NCI-H2196 treated with DMSO at 0.1 percent for 48 hours (cell line): ENCODE measurements around the gene STXBP5L.
"Not testable (repeated sequence)": the region's sequence is repeated elsewhere in the genome, so short reads cannot be mapped to it uniquely, and the experiment has no call there.

ENCODE experiments used
- DNase-seq: peaks from one replicate; lab custom pipeline; 2025; ENCODE audit not compliant: unreplicated experiment; lab: John Stamatoyannopoulos, UW

The STXBP5L gene

DNA sequence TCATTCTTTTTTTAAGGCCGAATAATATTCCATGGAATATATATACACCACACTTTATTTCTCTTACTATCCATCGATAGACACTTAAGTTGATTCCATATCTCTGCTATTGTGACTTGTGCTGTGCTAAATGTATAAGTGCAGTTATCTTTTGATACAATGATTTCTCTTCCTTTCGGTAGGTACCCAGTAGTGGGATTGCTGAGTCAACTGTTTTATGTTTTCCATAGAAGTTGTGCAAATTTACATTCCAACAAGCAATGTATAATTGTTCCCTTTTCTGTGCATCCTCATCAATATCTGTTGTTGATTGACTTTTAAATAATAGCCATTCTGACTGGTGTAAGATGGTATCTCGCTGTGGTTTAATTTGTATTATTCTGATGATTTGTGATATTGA is 81.0 kb downstream of the STXBP5L start:
- DNase-seq, result no peak

GRCh38 chr3:121018917-121019321 is 110.9 kb downstream of the STXBP5L start:
- DNase-seq, result no peak

DNA sequence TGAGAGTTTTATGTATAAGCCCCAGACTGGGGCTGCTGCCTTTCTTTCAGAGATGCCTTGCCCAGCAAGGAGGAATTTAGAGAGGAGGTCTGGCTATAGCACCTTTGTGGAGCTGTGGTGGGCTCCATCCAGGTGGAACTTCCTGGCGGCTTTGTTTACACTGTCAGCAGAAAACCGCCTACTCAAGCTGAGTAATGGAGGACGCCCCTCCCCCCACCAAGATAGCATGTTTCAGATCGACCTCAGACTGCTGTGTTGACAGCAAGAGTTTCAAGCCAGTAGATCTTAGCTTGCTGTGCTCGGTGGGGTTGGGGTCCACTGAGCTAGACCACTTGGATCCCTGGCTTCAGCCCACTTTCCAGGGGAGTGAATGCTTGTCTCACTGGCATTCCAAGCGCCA is 155.6 kb downstream of the STXBP5L start:
- no peak for DNase-seq

DNA sequence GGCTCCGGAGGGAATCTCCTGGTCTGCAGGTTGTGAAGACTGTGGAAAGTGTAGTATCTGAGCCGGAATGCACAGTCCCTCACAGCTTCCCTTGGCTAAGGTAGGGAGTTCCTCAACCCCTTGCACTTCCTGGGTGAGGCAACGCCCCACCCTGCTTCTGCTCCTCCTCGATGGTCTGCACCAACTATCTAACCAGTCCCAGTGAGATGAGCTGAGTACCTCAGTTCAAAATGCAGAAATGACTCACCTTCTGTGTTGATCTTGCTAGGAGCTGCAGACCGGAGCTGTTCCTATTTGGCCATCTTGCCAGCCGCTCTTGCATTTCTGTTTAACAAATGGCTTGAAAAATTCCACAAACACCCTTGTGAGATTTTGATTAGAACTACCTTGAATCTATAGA is 156.1 kb downstream of the STXBP5L start:
- no peak for DNase-seq

DNA sequence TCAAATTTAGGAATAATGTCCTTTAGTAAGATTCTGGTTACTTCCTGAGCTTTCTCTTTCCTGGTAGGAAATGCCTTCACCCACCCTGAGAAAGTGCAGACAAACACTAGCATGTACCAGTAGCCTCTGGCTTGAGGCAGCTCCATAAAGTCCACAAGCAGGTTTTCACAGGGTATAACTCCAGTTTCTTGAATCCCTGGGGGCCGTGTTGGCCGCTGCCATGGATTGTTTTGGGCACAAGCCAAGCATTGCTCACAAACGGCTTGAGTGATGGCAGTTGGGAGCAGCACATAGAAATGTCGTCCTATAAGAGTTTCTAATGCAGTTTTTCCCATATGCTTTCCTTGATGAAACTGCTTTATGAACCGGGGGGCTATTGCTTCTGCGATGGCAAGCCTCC is 164.1 kb downstream of the STXBP5L start:
- no peak for DNase-seq

- no peak for DNase-seq
Observed at GRCh38 chr3:121073011-121073410, 165.0 kb downstream of the STXBP5L start.

- DNase-seq, result no peak
Observed at GRCh38 chr3:121075191-121075590, 167.2 kb downstream of the STXBP5L start.

- not testable (repeated sequence) for DNase-seq
Observed at GRCh38 chr3:121078378-121079101, 170.5 kb downstream of the STXBP5L start.

DNA sequence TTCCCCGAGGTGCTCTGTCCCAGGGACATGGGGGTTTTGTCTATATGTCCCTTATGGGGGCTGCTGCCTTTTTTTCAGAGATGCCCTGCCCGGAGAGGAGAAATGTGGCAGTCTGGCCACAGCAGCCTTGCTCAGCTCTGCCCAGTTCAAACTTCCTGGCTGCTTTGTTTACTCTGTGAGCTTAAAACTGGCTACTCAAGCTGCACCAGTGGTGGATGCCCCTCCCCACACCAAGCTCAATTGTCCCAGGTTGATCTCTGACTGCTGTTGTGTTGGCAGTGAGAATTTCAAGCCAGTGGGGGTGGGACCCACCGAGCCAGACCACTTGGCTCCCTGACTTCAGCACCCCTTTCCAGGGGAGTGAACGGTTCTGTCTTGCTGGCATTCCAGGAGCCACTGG is 188.9 kb downstream of the STXBP5L start:
- no peak for DNase-seq

DNA sequence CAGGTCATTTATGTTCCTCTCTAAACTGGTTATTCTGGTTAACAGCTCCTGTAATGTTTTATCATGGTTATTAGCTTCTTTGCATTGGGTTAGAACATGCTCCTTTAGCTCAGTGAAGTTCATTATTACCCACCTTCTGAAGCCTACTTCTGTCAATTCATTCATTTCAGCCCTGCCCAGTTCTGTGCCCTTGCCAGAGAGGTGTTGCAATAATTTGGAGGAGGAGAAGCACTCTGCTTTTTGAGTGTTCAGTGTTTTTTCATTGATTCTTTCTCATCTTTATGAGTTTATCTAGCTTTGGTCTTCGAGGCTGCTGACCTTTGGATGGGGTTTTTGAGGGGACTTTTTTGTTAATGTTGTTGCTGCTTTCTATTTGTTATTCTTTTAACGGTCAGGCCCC is 203.1 kb downstream of the STXBP5L start:
- not testable (repeated sequence) for DNase-seq

DNA sequence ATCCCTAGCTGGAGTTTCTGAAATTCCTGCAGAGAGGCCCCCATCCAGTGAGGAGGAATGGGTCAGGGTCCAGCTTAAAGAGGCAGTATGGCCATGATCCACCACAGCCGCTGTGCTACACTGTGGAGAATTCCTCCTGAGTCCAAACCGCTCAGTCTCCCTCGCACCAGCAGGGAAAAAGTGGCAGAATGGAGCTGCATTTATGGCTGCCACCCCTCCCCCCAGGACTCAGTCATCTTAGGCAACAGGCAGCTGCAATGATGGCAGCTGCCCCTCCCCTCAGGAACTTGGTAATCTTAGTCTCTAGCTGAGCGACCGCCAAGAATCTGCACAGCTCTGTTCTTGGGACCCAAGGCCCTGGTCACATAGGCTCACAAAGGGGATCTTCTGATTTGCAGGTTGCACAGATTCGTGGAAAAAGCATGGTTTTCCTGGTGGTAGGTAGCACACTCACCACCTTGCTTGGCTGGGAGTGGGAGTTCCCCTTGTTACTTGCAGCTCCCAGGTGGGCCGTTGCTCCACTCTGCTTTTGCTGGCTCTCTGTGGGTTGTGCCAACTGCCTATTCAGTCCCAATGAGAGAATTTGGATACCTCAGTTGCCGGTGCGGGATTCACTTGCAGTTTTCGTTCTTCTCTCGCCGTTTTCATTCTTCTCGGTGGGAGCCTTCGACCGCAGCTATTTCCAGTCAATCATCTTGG is 204.1 kb downstream of the STXBP5L start:
- no peak for DNase-seq

- DNase-seq, result no peak
Observed at GRCh38 chr3:121126033-121126706, 218.2 kb downstream of the STXBP5L start.

DNA sequence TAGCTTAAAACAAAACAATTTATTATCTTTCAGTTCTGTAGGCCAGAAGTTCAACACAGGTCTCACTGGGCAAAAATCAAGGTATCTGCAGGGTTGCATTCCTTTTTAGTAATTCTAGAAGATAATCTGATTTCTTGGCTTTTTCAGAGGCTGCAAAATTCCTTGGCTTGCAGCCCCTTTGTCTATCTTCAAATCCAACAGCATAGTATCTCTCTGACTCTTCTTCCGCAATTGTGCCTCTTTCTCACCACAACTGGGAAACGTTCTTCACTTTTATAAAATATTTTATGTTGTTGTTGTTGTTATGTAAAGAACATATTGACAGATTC is 218.7 kb downstream of the STXBP5L start:
- DNase-seq, result no peak

DNA sequence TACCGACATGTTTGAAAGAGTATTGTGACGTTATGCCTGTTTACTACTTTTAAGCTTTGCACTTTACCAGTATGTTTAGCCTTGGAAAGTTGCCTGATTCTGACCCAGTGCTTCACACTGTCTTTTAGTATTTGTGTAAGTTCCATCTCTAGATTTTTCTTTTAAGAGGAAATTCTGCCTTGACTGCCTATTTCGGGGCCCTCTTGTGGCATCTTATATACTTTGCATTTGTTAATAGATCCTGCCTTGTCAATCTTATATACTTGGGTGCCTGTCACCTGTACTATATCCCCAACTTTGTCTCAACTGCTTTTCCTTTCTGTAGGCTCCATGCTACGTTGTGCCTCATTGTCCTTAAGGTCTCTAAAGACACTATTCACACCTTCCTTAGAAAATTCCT is 244.6 kb downstream of the STXBP5L start:
- no peak for DNase-seq

DNA sequence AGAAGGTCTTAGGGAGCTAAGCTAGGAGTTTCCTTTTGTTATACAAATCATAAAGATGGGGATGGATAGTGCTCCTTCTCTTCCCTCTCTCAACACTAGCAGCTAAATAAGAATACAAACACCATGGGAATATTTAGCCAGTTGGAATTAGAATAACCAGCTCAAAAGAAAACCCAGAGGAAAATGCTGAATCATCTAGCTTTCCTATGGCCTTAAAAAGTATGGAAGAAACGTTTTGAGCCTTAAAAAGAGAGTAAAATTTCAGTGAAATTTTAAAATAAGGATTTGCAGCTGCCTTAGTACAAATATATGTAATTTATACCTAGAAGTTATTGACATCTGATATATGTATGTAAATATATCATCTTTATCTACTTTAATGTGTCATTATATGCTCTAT is 245.8 kb downstream of the STXBP5L start:
- no peak for DNase-seq

GRCh38 chr3:121155028-121155427 is 247.0 kb downstream of the STXBP5L start:
- DNase-seq, result no peak

GRCh38 chr3:121165397-121165837 is 257.4 kb downstream of the STXBP5L start:
- DNase-seq, result no peak

- DNase-seq, result no peak
Observed at GRCh38 chr3:121167374-121168139, 259.6 kb downstream of the STXBP5L start.

- DNase-seq, result no peak
Observed at GRCh38 chr3:121175083-121175482, 267.1 kb downstream of the STXBP5L start.

DNA sequence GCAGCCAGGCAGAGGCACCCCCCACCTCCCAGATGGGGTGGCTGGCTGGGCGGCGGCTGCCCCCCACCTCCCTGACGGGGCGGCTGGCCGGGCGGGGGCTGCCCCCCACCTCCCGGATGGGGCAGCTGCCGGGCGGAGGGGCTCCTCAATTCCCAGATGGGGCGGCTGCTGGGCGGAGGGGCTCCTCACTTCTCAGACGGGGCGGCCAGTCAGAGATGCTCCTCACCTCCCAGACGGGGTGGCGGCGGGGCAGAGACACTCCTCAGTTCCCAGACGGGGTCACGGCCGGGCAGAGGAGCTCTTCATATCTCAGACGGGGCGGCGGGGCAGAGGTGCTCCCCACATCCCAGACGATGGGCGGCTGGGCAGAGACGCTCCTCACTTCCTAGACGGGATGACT is 282.6 kb downstream of the STXBP5L start:
- DNase-seq, result not testable (repeated sequence)

GRCh38 chr3:121202573-121202972 is 294.6 kb downstream of the STXBP5L start:
- no peak for DNase-seq
